MM.1S (cell line): ENCODE results near the gene CTNNBIP1.

Experiments
- DNase-seq: peaks from one replicate; pipeline ENCODE4 v3.0.0-alpha.2; 2015
- H2AFZ ChIP-seq: fragments of 300-600 bp; sonication (generic); 2 replicates; pipeline ENCODE4 v1.6.0; 2016; ENCODE audit warnings: antibody characterized with exemption, low read length
- H3F3A ChIP-seq: fragments of 300-600 bp; sonication (generic); 2 replicates; pipeline ENCODE4 v1.6.1; 2016; ENCODE audit warnings: mild to moderate bottlenecking, antibody characterized with exemption, low read length, moderate library complexity, mixed read lengths; ENCODE audit not compliant: insufficient read depth
- H3K27ac ChIP-seq: fragments of 300-600 bp; sonication (generic); 2 replicates; pipeline ENCODE4 v1.5.1; 2016; ENCODE audit warnings: mild to moderate bottlenecking, low read length
- H3K27me3 ChIP-seq: fragments of 300-600 bp; sonication (generic); replicated peaks from 2 replicates; pipeline ENCODE4 v1.6.0; 2016; ENCODE audit warnings: low read length; ENCODE audit not compliant: insufficient read depth
- H3K36me3 ChIP-seq: fragments of 300-600 bp; sonication (generic); replicated peaks from 2 replicates; pipeline ENCODE4 v1.6.1; 2016; ENCODE audit warnings: mild to moderate bottlenecking, low read length, mixed read lengths; ENCODE audit not compliant: insufficient read depth
- H3K4me1 ChIP-seq: fragments of 300-600 bp; sonication (generic); 2 replicates; pipeline ENCODE4 v1.6.1; 2016; ENCODE audit warnings: low read length, mixed read lengths
- H3K4me2 ChIP-seq: fragments of 300-600 bp; sonication (generic); 2 replicates; pipeline ENCODE4 v1.6.0; 2016; ENCODE audit warnings: low read depth, low read length
- H3K4me3 ChIP-seq: fragments of 300-600 bp; sonication (generic); 2 replicates; pipeline ENCODE4 v1.5.1; 2016; ENCODE audit warnings: low read length, mixed read lengths
- H3K79me2 ChIP-seq: fragments of 300-600 bp; sonication (generic); 2 replicates; pipeline ENCODE4 v1.6.1; 2016; ENCODE audit warnings: mixed run types, low read length, mixed read lengths
- H3K9ac ChIP-seq: fragments of 300-600 bp; sonication (generic); 2 replicates; pipeline ENCODE4 v1.6.1; 2016; ENCODE audit warnings: low read length, mixed read lengths
- H3K9me2 ChIP-seq: fragments of 300-600 bp; sonication (generic); replicated peaks from 2 replicates; pipeline ENCODE4 v1.6.1; 2016; ENCODE audit warnings: mild to moderate bottlenecking, low read length, mixed read lengths; ENCODE audit not compliant: insufficient read depth
- H3K9me3 ChIP-seq: fragments of 300-600 bp; sonication (generic); replicated peaks from 2 replicates; pipeline ENCODE4 v1.6.1; 2016; ENCODE audit warnings: mild to moderate bottlenecking, low read length, mixed read lengths; ENCODE audit not compliant: insufficient read depth
- H4K20me1 ChIP-seq: fragments of 300-600 bp; sonication (generic); 2 replicates; pipeline ENCODE4 v1.6.1; 2016; ENCODE audit warnings: mild to moderate bottlenecking, low read length, moderate library complexity, mixed read lengths; ENCODE audit not compliant: insufficient read depth
- EZH2 ChIP-seq: fragments of 300-600 bp; sonication (generic); optimal IDR thresholded peaks from 2 replicates; pipeline ENCODE3; 2017; ENCODE audit warnings: low read depth, mild to moderate bottlenecking, antibody characterized with exemption, low read length, mixed read lengths
- EZH2phosphoT487 ChIP-seq: fragments of 300-600 bp; sonication (generic); IDR thresholded peaks from 2 replicates; pipeline ENCODE4 v1.6.1; 2018; ENCODE audit warnings: antibody characterized with exemption, low read length
- TF ChIP-seq, protein P1 (sequence below): fragments of 300-600 bp; sonication (generic); IDR thresholded peaks from 2 replicates; pipeline ENCODE4 v1.5.1; 2016; ENCODE audit warnings: antibody characterized with exemption, low read length, mixed read lengths

Gene CTNNBIP1, protein sequence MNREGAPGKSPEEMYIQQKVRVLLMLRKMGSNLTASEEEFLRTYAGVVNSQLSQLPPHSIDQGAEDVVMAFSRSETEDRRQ

GRCh38 chr1:9910076-9910422, at the start of gene CTNNBIP1:
Gene CTNNBIP1, minus strand, starts transcription at chr1:9910269. Its CDS starts 38,205 bp downstream, at chr1:9872064.
- peaks cover 7% of the 10 kb centered on the region for H3K4me1 ChIP-seq
- H3K27ac ChIP-seq, result peak within 1 kb of the TSS; percentile 88
- H3K4me2 ChIP-seq, result peak within 1 kb of the TSS; percentile 93

GRCh38 chr1:9957726-9958125, 47.7 kb upstream of the CTNNBIP1 start:
- H2AFZ ChIP-seq, result no peak overlapping the region
- H3K36me3 ChIP-seq, result no peaks in the 10 kb centered on the region
- no peaks in the 10 kb centered on the region for H3F3A ChIP-seq
- no peak overlapping the region for H3K9ac ChIP-seq
- H3K9me3 ChIP-seq, result no peaks in the 10 kb centered on the region
- no peaks in the 10 kb centered on the region for H4K20me1 ChIP-seq
- H3K4me1 ChIP-seq, result peaks cover 10% of the 10 kb centered on the region
- H3K27ac ChIP-seq, result no peak overlapping the region
- H3K9me2 ChIP-seq, result no peaks in the 10 kb centered on the region
- H3K79me2 ChIP-seq, result no peaks in the 10 kb centered on the region
- H3K4me2 ChIP-seq, result no peak overlapping the region
- DNase-seq, result no peak
- TF ChIP-seq EZH2phosphoT487 (no peak), EZH2 (no peak)
- TF ChIP-seq, protein P1, sequence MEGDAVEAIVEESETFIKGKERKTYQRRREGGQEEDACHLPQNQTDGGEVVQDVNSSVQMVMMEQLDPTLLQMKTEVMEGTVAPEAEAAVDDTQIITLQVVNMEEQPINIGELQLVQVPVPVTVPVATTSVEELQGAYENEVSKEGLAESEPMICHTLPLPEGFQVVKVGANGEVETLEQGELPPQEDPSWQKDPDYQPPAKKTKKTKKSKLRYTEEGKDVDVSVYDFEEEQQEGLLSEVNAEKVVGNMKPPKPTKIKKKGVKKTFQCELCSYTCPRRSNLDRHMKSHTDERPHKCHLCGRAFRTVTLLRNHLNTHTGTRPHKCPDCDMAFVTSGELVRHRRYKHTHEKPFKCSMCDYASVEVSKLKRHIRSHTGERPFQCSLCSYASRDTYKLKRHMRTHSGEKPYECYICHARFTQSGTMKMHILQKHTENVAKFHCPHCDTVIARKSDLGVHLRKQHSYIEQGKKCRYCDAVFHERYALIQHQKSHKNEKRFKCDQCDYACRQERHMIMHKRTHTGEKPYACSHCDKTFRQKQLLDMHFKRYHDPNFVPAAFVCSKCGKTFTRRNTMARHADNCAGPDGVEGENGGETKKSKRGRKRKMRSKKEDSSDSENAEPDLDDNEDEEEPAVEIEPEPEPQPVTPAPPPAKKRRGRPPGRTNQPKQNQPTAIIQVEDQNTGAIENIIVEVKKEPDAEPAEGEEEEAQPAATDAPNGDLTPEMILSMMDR, result no peak
- H3K27me3 ChIP-seq, result no peaks in the 10 kb centered on the region
- no peak overlapping the region for H3K4me3 ChIP-seq

More at GRCh38 chr1:9910076-9910422, at the start of gene CTNNBIP1:
- Histone ChIP-seq H3K27me3 (no peaks in the 10 kb centered on the region), H3K4me3 (peak within 1 kb of the TSS; percentile 98), H3K79me2 (peaks cover 11% of the 10 kb centered on the region; the same call in 1 of the 2 replicates), H3K9me2 (no peaks in the 10 kb centered on the region), H3K9me3 (no peaks in the 10 kb centered on the region), H2AFZ (peak within 1 kb of the TSS; percentile 99), H3F3A (peaks cover 9% of the 10 kb centered on the region), H4K20me1 (no peaks in the 10 kb centered on the region), H3K9ac (peak within 1 kb of the TSS; percentile 86), H3K36me3 (no peaks in the 10 kb centered on the region)
- TF ChIP-seq EZH2phosphoT487 (no peak), EZH2 (no peak)
- TF ChIP-seq, protein P1, result no peak
- DNase-seq, result no peak

- H3K36me3 ChIP-seq, result no peaks in the 10 kb centered on the region
- no peak for TF ChIP-seq EZH2phosphoT487
- no peak for TF ChIP-seq EZH2
- TF ChIP-seq, protein P1, result no peak
- H3K79me2 ChIP-seq, result peaks cover 14% of the 10 kb centered on the region
- no peaks in the 10 kb centered on the region for H3K27me3 ChIP-seq
- DNase-seq, result no peak
- no peak overlapping the region for H3K4me3 ChIP-seq
- H2AFZ ChIP-seq, result no peak overlapping the region
- H4K20me1 ChIP-seq, result no peaks in the 10 kb centered on the region
- H3K9me3 ChIP-seq, result no peaks in the 10 kb centered on the region
- H3K9ac ChIP-seq, result no peak overlapping the region
- H3K4me2 ChIP-seq, result no peak overlapping the region
- H3F3A ChIP-seq, result peaks cover 7% of the 10 kb centered on the region
- no peaks in the 10 kb centered on the region for H3K9me2 ChIP-seq
- H3K27ac ChIP-seq, result no peak overlapping the region
- H3K4me1 ChIP-seq, result peaks cover 8% of the 10 kb centered on the region
These were observed 36.2 kb upstream of the CTNNBIP1 start for GRCh38 chr1:9946315-9946714.
